Loucy (cell line): ENCODE results near the gene MACROD1.

Experiments
- EZH2phosphoT487 ChIP-seq: fragments of 200-600 bp; IDR thresholded peaks from 2 replicates; pipeline ENCODE4 v1.6.1; 2018; ENCODE audit warnings: antibody characterized with exemption, mild to moderate bottlenecking, moderate library complexity, borderline replicate concordance
- TF ChIP-seq, protein P1 (sequence below): fragments of 200-600 bp; sonication (generic); conservative IDR thresholded peaks from 2 replicates; pipeline ENCODE4 v1.5.1; 2014; ENCODE audit warnings: mild to moderate bottlenecking, antibody characterized with exemption, low read length

DNA sequence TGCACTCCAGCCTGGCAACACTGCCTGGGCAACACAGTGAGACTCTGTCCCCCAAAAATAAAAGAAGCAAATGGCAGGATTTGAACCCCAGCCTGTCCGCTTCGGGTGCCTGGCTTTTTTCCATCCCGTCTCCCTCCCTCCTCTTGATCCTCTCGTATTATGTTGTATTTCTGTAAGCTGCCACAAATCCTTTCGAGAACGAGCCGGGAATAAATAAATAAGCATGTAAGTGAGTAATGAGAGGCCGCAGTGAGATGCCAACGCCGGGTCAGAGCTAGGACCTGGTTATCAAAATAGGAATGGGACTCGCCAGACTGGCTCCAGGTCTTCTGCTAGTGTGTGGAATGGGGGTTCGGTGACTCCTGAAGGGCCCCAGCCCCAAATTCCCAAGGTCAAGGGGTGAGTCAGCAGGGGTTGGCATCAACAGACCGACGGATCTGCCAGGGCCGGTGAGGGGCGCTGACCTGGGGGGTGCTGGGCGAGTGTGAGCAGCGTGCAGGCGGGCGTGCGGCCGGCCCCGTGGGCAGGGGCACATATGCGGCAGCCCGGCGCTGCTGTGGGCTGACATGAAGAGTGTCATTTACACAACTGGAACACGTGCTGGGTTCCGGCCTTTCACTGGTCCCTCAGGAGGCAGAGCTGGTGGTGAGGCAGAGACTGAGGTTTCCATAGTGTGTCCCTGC lies 82.4 kb downstream of the MACROD1 start:
- TF ChIP-seq, protein P1, sequence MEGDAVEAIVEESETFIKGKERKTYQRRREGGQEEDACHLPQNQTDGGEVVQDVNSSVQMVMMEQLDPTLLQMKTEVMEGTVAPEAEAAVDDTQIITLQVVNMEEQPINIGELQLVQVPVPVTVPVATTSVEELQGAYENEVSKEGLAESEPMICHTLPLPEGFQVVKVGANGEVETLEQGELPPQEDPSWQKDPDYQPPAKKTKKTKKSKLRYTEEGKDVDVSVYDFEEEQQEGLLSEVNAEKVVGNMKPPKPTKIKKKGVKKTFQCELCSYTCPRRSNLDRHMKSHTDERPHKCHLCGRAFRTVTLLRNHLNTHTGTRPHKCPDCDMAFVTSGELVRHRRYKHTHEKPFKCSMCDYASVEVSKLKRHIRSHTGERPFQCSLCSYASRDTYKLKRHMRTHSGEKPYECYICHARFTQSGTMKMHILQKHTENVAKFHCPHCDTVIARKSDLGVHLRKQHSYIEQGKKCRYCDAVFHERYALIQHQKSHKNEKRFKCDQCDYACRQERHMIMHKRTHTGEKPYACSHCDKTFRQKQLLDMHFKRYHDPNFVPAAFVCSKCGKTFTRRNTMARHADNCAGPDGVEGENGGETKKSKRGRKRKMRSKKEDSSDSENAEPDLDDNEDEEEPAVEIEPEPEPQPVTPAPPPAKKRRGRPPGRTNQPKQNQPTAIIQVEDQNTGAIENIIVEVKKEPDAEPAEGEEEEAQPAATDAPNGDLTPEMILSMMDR: no peak
- TF ChIP-seq EZH2phosphoT487: no peak
